GM04504 (cell line): ENCODE results near the gene PRMT5.
A peak's percentile ranks its signal among the peaks of the same experiment; 100 is the strongest.

Source experiments
- DNase-seq: peaks from one replicate; pipeline ENCODE4 v3.0.0-alpha.2; 2012; ENCODE audit warnings: low read depth

PRMT5 gene

GRCh38 chr14:22875003-22875747 lies 54.0 kb downstream of the PRMT5 start:
- no peak for DNase-seq

GRCh38 chr14:22872833-22873520 lies 56.2 kb downstream of the PRMT5 start:
- DNase-seq: no peak

- peak; percentile 72 for DNase-seq
These were observed 56.9 kb downstream of the PRMT5 start for GRCh38 chr14:22872033-22872832.

- no peak for DNase-seq
These were observed 57.7 kb downstream of the PRMT5 start, which contains the start of gene LRP10 for GRCh38 chr14:22871224-22872032. LRP10 (plus strand) TSS chr14:22871740; CDS start chr14:22872304, 564 bp downstream.

- DNase-seq: no peak
These were observed 58.4 kb downstream of the PRMT5 start for GRCh38 chr14:22870811-22871223.
